Epithelial cell of proximal tubule (primary cell): ENCODE results near the gene C12orf57. TPM values are rescaled to one million over a fixed set of nuclear protein-coding genes. Genes with fewer than 3 reads are reported as not detected.

Experiments
- DNase-seq: peaks from one replicate; pipeline ENCODE4 v3.0.0-alpha.2; 2011; ENCODE audit warnings: low read depth
- H3K4me3 ChIP-seq: 2 replicates; pipeline ENCODE4 v1.5.1; 2011; ENCODE audit warnings: low read depth, mild to moderate bottlenecking, low read length
- CTCF ChIP-seq: conservative IDR thresholded peaks from 2 replicates; pipeline ENCODE4 v1.5.1; 2012; ENCODE audit warnings: low read depth, mild to moderate bottlenecking, low read length
- total RNA-seq: library from RNA; depleted of rRNA; stranded (reverse); fragments of >200 nt; gene quantifications from 2 replicates; pipeline ENCODE4 v1.2.3, GENCODE V29; 2015

The C12orf57 gene
- total RNA-seq, 1 donor from 2014 or later = 174 TPM

DNA sequence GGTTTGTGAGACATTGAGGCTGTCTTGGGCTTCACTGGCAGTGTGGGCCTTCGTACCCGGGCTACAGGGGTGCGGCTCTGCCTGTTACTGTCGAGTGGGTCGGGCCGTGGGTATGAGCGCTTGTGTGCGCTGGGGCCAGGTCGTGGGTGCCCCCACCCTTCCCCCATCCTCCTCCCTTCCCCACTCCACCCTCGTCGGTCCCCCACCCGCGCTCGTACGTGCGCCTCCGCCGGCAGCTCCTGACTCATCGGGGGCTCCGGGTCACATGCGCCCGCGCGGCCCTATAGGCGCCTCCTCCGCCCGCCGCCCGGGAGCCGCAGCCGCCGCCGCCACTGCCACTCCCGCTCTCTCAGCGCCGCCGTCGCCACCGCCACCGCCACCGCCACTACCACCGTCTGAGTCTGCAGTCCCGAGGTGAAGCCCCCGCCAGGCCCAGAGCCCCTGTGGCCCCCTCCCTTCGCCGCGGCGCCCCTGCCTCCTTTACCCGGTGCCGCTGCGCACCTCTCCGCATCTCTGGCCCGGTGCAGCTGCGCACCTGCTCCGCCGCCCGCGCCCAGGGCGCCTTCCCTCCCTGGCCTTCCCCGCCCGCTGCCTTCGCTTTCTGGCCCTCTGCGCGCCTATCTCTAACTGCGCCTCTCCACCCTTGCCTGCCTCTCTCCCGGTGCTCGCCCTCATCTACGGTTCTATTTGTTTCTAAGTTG is 29.4 kb upstream of the C12orf57 start, which contains the start of gene ENO2:
TSS of gene ENO2 (plus strand) at position 335 of the 701 bp plus-strand sequence. CDS start 1,253 bp downstream, outside the sequence.
- no peak for TF ChIP-seq CTCF
- no peak for DNase-seq
- peak within 1 kb of the TSS; percentile 65 for H3K4me3 ChIP-seq

DNA sequence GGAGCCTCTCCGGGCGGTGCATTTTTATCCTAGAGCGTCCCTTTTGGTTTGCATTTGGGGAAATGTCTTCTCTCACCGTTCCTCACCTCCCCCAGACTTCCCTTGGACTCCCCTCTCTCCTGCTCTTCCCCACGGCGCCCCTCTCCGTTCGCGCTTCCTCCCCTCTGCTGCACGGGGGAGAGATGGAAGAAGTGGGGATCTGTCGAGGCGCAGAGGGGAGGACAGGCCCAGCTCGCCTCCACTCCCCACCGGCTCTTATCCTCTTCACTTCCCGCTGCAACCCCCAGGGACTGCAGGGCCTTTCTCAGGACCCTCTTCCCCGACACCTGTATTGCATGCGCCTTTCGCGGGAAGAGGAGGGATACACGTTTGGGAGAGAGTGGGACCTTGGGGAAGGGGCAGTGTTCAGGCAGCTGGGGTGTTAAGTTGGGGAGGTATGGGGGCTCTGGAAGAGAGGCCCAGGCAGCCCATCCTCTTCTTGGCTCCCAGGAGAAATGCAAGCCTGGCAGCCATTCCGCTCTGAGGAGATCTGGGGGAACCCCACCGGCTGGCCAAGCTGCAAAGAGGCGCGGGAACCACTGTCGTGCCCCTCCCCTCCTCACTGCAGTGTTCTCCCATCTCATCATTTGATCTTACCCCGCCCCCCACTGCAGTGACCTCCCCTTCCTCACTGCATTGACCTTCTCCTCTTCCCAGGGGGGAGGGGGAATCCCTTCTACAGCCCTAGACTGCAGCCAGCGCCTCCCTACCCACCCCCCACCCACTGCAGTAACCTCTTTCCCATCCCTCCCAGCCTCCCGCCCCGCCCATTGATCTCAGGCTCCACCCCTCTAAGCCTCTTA is 28.7 kb upstream of the C12orf57 start:
- no peak for DNase-seq
- no peak for TF ChIP-seq CTCF
- peak overlapping the region; percentile 65 for H3K4me3 ChIP-seq

DNA sequence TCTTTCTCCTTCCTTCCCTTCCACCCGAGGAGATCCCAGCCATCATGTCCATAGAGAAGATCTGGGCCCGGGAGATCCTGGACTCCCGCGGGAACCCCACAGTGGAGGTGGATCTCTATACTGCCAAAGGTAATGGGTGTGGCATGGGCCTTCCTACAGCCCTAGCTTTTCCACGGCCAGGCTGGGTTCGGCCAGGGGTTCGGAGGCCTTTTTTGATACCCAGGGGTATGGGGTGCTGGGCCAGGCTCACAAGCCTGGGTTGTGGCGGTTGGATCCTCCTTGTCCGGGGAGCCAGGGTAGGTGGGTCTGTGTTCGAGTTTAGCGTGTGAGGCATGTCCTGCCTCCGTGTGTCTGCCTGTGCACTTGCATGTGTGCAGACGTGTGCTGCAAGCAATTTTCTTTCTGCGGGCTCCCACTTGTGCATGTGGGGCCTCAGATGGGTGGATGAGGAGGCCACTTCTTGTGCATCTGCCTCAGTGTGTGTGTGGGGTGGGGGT is 28.0 kb upstream of the C12orf57 start:
- no peak for DNase-seq
- TF ChIP-seq CTCF = no peak
- peak overlapping the region; percentile 65 for H3K4me3 ChIP-seq

DNA sequence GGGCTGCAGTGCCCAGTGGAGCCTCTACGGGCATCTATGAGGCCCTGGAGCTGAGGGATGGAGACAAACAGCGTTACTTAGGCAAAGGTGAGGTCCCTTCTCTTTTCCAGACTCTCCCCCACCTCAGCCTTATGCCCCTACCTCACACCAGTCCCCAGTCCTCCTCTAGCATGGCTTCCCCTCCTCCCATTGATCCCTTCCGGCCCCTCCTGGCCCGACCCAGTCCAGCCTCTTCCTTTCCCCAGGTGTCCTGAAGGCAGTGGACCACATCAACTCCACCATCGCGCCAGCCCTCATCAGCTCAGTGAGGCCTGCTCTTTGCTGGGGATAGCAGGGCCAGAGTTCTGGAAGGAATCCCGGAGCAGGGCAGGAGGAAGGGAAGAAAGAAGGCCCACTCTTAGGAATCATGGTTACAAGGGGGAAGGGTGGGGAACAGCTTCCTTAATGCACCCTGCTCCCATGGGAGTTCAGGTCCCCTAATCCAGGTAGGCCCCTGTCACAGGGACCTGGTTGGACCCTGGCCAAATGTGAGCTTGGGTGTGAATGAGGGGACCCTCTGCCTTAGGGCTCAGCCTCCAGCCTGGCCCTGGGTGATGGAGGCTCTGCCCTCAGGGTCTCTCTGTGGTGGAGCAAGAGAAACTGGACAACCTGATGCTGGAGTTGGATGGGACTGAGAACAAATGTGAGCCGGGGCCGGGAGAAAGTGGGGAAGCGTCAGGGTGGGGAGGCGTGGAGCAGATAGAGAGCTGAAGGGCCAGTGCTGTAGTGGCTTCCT is 27.2 kb upstream of the C12orf57 start:
- H3K4me3 ChIP-seq = no peak overlapping the region
- DNase-seq = no peak
- TF ChIP-seq CTCF = no peak

- H3K4me3 ChIP-seq = no peak overlapping the region
- no peak for TF ChIP-seq CTCF
- no peak for DNase-seq
Observed at GRCh38 chr12:6917491-6918231, 26.2 kb upstream of the C12orf57 start.

DNA sequence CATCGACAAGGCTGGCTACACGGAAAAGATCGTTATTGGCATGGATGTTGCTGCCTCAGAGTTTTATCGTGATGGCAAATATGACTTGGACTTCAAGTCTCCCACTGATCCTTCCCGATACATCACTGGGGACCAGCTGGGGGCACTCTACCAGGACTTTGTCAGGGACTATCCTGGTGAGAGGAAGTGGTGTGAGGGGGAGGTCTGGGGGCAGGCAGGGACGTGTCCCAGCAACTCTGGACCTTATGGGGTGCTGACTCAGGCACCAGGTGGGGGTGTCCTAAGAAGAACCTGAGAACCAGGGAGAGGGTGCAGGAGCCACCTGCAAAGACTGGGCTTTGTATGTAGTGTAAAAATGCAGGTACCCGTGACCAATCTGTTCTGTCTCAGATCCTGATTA is 24.2 kb upstream of the C12orf57 start:
- no peak overlapping the region for H3K4me3 ChIP-seq
- no peak for DNase-seq
- TF ChIP-seq CTCF = peak; percentile 4
